ENCODE results near the gene NIT1.

NIT1 gene

DNA sequence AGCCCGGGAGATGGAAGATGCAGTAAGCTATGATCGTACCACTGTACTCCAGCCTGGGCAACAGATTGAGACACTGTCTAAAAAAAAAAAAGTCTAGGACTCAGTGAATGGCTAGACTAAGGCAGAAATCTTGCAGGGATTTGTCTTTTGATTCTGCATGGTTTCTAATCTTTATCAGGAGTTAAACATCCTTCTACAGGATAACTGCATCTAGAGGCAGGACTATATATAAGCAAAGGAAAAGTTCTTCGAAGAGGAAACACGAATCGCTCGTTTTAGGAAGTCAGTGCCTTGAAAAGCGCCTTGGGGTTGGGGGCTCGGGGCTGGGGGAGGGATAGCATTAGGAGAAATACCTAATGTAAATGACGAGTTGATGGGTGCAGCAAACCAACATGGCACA lies 35.3 kb downstream of the NIT1 start:
- no peak for DNase-seq (ENCODE audit: low read depth, low spot score)

DNA sequence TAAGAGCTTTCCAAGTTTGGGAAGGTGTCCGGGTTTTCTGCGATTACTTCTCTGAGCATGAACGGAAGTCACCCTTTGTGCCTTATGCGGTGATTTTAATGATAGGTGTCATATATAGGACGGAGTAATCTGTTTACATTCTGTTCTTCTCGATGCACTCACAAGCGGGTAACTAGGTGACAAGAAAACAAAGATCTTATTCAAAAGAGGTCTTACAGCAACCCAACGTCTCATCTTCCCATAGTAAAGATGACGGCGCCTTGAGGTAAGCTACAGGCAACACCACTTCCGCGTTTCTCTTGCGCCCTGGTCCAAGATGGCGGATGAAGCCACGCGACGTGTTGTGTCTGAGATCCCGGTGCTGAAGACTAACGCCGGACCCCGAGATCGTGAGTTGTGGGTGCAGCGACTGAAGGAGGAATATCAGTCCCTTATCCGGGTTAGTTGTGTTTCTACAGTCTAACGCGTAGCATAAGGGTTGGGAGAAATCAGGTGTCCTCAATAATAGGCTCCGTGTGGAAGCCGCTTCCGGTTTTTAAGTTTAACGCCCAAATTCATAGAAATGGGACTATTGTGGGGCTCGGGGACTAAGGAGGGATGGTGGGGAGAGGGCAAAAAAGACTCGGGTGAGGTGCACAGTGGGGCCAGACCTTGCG lies 35.9 kb downstream of the NIT1 start, which contains the start of gene UFC1:
UFC1 (plus strand) TSS at position 297 of the 656 bp plus-strand sequence; CDS start at position 317, 20 bp downstream.
- peak; percentile 93 for DNase-seq (ENCODE audit: low read depth, low spot score)

DNA sequence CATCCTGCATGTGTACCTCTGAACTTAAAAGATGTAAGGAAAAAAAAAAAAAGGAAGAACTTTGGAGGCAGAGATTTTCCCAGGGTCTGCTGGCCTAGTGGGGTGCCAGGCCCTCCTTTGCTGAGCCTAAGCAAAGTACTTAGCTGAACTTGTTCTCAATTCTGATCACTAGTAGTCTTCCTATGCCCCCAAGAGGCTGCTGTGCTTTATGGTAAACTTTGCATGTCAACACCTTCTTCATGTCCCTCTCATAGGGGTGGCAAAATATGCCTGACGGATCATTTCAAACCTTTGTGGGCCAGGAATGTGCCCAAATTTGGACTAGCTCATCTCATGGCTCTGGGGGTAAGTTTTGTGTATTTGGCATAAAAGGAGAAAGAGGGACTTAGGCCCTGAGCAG lies 40.0 kb downstream of the NIT1 start:
- DNase-seq (ENCODE audit: low read depth, low spot score), result no peak

DNA sequence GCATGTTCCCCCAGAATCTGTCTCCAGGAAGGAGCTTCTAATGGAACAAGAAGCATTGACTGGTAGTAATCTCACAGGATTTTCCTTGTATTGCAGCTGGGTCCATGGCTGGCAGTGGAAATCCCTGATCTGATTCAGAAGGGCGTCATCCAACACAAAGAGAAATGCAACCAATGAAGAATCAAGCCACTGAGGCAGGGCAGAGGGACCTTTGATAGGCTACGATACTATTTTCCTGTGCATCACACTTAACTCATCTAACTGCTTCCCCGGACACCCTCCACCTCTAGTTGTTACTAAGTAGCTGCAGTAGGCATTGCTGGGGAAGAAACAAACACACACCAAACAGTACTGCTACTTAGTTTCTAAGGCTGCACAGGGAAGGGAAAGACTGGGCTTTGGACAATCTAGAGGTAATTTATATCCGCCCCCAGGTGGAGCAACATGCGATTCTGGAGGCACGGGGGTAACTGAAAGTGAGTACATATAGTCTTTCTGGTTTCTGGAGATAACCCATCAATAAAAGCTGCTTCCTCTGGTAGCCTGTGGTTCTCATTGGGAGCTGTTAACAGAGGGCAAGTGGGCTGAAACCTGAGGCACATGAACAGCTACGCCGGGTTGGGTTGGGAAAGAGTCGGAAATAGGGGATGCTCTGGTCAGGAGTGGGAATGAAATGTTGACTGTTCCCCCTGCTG lies 40.6 kb downstream of the NIT1 start:
- DNase-seq (ENCODE audit: low read depth, low spot score), result no peak

DNA sequence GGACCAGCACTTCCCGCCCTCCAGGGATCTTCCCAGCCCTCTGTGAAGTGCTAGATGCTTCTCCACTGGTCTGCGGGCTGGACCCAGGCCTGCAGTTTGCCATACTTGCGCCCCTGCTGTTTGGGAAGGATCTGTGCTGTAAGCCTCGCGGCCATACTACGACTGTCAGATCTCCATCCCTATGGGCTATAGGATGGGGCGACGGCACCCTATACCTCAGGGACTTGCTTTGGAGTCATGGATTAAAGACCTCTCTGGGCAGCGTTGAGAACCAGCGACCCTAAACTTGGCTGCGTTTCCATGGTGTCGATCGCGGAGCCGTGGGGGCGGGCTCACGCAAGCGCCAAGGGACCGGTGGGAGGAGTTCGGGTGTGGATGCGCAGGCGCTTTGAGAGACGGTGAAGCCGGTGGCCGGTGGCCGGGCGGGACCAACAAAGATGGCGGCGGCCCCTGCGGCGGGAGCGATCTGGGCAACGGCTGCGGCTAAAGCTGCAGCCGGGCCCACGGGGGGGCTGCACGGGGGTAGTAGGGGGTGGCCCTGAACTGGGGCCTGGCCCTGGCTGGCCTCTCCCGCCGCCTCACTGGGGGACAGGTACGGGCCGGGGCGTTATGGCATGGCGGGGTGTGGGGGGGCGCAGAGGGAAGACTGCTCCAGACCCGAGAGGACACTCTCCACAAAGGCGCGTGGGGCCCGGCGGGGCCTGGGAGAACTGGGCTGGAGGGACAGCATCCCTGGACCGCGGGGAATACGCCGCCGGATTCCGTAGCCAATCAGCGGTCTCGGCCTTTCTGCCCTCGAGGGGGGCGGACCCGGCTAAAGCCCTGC lies 41.4 kb downstream of the NIT1 start, which contains the start of gene USP21:
USP21 (plus strand) TSS at position 414 of the 826 bp plus-strand sequence. CDS start 1,141 bp downstream, outside the sequence.
- DNase-seq (ENCODE audit: low read depth, low spot score), result peak; percentile 97

DNA sequence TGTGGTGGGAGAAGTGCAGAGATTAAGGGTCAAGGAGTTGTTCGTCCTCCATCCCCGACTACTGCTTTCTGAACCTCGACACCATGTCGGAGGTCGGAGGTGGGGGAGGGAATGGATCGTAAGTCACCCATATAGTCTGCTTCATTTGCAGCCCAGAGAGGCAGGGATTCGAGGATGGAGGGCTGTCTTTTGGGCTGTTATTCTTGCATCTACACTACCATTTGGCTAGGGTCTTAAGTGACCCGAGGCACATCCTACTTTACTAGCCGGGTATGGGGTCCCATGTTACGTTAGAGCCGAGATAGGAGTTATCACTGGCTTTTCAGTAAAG lies 42.0 kb downstream of the NIT1 start:
- no peak for DNase-seq (ENCODE audit: low read depth, low spot score)

DNA sequence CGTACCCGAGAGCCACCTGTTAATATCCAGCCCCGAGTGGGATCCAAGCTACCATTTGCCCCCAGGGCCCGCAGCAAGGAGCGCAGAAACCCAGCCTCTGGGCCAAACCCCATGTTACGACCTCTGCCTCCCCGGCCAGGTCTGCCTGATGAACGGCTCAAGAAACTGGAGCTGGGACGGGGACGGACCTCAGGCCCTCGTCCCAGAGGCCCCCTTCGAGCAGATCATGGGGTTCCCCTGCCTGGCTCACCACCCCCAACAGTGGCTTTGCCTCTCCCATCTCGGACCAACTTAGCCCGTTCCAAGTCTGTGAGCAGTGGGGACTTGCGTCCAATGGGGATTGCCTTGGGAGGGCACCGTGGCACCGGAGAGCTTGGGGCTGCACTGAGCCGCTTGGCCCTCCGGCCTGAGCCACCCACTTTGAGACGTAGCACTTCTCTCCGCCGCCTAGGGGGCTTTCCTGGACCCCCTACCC lies 42.8 kb downstream of the NIT1 start:
- DNase-seq (ENCODE audit: low read depth, low spot score), result no peak

DNA sequence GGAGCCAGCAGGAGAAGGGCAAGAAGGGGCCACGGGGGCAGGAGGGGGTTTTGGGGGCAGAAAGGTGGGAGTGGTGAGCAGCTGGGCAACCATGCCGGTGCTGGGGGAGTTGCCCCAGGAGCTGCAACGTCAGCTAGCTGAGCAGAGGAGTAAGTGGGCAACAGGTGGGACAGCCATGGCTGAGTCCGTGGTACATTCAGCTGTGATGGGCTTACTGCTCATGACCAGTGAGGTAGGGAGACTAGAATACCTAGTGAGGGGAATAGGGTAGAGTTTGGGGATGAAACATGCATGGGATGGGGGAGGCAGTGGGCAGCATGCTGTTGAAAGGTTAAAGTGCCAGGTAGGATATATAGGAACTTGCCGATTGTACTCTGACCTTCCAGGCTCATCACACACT lies 43.7 kb downstream of the NIT1 start:
- no peak for DNase-seq (ENCODE audit: low read depth, low spot score)

DNA sequence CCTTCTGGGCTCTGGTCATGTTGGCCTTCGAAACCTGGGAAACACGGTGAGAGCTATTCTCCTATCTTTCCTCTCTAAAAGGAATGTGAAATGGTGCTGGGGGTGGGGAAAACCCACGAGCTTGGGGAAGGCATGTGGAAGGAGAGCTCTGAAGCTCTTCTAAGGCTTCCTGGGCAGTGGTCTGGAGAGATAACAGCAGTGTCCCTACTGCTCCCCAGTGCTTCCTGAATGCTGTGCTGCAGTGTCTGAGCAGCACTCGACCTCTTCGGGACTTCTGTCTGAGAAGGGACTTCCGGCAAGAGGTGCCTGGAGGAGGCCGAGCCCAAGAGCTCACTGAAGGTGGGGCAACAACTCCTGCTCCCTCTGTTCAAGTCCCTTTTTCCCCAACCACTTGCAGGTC lies 44.1 kb downstream of the NIT1 start:
- DNase-seq (ENCODE audit: low read depth, low spot score), result no peak

DNA sequence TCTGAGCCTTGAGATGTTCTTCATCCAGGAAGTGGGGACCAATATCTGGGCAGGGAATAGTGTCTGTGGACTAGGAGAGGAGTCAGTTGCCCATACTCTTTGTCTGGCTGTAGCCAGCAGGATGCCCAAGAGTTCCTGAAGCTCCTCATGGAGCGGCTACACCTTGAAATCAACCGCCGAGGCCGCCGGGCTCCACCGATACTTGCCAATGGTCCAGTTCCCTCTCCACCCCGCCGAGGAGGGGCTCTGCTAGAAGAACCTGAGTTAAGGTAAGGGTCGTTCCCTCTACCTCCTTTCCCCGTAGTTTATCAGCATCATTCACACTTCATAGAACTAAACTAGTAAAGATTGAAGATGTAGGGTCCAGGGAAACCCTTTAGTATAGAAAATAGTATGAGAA lies 44.9 kb downstream of the NIT1 start:
- DNase-seq (ENCODE audit: low read depth, low spot score), result no peak

DNA sequence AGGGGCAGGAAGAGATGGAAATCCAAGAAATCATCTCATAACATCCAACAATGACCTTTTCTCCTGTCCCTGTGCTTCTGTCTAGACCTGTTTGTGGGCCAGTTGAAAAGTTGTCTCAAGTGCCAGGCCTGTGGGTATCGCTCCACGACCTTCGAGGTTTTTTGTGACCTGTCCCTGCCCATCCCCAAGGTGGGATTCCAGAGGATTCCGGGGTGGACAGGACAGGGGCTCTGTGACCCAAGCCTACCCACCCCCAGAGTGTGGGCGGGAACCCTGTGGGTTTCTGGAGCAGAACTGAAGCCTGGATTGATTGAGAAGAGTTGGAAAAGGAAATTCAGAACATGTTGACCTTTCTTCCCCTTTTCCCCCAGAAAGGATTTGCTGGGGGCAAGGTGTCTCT lies 45.9 kb downstream of the NIT1 start:
- DNase-seq (ENCODE audit: low read depth, low spot score), result no peak

DNA sequence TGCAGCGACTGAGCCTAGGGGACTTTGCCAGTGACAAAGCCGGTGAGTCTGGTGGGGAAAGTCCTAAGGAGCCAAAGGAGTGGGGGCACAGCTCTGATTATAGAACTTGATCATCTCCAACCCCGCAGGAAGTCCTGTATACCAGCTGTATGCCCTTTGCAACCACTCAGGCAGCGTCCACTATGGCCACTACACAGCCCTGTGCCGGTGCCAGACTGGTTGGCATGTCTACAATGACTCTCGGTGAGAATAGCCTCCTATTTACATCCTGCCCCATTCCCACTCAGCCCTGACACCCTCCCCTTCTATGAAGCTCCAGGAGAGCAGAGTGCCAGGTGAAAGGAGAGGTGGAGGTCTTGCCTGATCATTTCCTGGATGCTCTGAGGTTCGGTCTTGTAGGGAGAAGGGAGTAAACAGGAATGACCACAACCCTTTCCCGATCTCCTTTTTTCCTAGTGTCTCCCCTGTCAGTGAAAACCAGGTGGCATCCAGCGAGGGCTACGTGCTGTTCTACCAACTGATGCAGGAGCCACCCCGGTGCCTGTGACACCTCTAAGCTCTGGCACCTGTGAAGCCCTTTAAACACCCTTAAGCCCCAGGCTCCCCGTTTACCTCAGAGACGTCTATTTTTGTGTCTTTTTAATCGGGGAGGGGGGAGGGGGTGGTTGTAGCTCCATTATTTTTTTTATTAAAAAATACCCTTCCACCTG lies 47.2 kb downstream of the NIT1 start:
- no peak for DNase-seq (ENCODE audit: low read depth, low spot score)

DNA sequence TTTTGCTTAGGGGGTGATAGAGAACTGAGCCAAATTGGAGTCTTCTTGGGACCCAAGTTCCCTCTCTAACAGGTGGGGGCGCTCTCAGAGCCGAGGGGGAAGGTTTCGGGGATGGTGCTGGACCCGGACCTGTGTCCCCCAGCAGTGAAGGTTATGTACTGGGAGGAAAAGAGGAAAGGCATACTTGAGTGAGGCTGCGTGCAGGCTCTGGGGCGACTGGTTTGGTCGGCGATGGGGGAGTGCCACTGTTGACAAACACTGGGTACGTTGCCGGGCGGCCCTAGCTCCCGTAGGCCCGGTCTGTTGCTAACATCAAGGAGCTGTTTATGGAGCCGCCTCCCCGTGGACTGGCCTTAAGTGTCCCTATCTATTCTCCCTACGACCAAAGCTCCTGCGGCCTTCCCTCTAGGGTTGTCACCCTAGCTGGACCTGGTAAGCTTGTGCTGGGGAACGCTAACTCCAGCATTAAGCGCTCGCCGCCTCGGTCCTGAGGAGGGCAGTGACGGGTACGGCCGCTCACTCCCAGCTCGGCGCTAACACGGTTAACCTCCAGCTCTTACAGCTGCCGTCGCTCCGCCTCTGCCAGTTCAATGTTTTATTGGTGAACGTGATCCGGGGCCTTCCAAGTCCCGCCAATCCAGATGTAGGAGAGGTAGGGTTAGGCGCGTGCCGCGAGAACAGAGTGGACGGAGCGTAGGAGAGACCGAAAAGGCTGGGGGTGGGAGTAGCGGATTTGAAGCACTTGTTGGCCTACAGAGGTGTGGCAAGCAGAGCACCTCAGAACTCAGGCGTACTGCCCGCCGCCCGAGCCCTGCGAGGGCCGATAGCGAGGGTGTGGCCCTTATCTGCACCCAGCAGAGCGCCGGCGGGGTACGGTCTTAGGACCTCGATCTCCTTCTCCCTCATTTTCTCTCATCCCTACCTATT lies 48.1 kb downstream of the NIT1 start, which contains the start of gene PPOX:
PPOX (plus strand) TSS at position 685 of the 927 bp plus-strand sequence. CDS start 422 bp downstream, outside the sequence.
- peak; percentile 99 for DNase-seq (ENCODE audit: low read depth, low spot score)

DNA sequence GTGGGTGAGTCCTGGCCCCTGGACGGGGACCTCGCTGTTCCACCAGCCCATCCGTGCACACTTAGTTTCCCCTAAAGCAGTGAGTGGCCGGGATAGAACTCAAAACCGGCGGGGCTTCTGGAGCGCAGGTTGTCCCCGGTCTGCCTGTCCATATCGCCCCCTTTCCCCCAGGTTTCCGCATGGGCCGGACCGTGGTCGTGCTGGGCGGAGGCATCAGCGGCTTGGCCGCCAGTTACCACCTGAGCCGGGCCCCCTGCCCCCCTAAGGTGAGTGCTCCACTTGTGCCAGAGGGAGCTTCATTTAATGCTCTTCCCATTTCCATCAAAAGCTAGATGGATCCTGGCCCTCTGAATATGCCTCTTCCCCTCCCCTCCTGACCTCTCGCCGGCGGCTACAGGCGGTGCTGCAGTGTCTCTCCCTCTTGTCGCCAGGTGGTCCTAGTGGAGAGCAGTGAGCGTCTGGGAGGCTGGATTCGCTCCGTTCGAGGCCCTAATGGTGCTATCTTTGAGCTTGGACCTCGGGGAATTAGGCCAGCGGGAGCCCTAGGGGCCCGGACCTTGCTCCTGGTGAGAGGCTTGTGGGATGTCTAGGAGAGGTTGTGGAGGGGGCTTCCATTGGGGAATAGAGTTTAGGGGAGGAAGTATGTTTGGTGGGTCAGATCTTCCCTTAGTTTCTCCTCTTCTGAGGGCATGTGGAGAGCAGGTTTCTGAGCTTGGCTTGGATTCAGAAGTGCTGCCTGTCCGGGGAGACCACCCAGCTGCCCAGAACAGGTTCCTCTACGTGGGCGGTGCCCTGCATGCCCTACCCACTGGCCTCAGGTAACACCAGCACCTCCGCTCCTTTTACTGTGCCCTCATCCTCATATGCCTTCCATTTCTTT lies 49.0 kb downstream of the NIT1 start:
- peak; percentile 33 for DNase-seq (ENCODE audit: low read depth, low spot score)

DNA sequence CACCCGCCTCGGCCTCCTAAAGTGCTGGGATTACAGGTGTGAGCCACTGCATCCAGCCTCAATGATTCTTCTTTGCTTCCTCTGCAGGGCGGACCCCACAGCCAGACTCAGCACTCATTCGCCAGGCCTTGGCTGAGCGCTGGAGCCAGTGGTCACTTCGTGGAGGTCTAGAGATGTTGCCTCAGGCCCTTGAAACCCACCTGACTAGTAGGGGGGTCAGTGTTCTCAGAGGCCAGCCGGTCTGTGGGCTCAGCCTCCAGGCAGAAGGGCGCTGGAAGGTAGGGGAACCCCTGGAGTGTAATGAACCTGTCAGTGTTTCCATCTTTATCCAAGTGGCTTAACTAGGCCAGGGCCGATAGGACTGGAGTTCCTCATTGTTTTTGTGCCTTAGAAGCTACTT lies 51.0 kb downstream of the NIT1 start:
- DNase-seq (ENCODE audit: low read depth, low spot score), result no peak
